NCI-H748 (cell line): Measurements from ENCODE around the gene NOL12.
"Not testable (repeated sequence)": the region's sequence is repeated elsewhere in the genome, so short reads cannot be mapped to it uniquely, and the experiment has no call there.

Experiments
- DNase-seq: peaks from one replicate; lab custom pipeline; 2025; ENCODE audit not compliant: unreplicated experiment; lab: John Stamatoyannopoulos, UW

NOL12 gene

GRCh38 chr22:37710675-37711074 is 24.5 kb downstream of the NOL12 start:
- DNase-seq = no peak

- DNase-seq = no peak
These were observed 25.3 kb downstream of the NOL12 start for GRCh38 chr22:37711490-37711889.

GRCh38 chr22:37713761-37714160 is 27.6 kb downstream of the NOL12 start:
- DNase-seq = no peak

GRCh38 chr22:37714634-37715033 is 28.5 kb downstream of the NOL12 start:
- no peak for DNase-seq

GRCh38 chr22:37715760-37716159 is 29.6 kb downstream of the NOL12 start:
- no peak for DNase-seq

- no peak for DNase-seq
These were observed 30.6 kb downstream of the NOL12 start for GRCh38 chr22:37716708-37717107.

- DNase-seq = not testable (repeated sequence)
These were observed 31.1 kb downstream of the NOL12 start for GRCh38 chr22:37717235-37717634.

- not testable (repeated sequence) for DNase-seq
These were observed 31.7 kb downstream of the NOL12 start for GRCh38 chr22:37717746-37718305.

GRCh38 chr22:37725551-37726240 is 39.6 kb downstream of the NOL12 start:
- no peak for DNase-seq

GRCh38 chr22:37726241-37726887 is 40.2 kb downstream of the NOL12 start:
- DNase-seq = no peak

GRCh38 chr22:37728620-37729019 is 42.5 kb downstream of the NOL12 start:
- no peak for DNase-seq

- DNase-seq = no peak
These were observed 45.8 kb downstream of the NOL12 start for GRCh38 chr22:37731804-37732471.

GRCh38 chr22:37732699-37733607 is 46.8 kb downstream of the NOL12 start:
- DNase-seq = no peak

- no peak for DNase-seq
These were observed 47.7 kb downstream of the NOL12 start for GRCh38 chr22:37733625-37734401.

- no peak for DNase-seq
These were observed 48.2 kb downstream of the NOL12 start for GRCh38 chr22:37734402-37734700.

- DNase-seq = no peak
These were observed 48.9 kb downstream of the NOL12 start for GRCh38 chr22:37734964-37735451.

GRCh38 chr22:37739035-37739434 is 52.9 kb downstream of the NOL12 start:
- no peak for DNase-seq

GRCh38 chr22:37739611-37740049 is 53.5 kb downstream of the NOL12 start:
- no peak for DNase-seq

- DNase-seq = no peak
These were observed 54.5 kb downstream of the NOL12 start for GRCh38 chr22:37740455-37741311.
